ENCODE results near the gene NUP42. TPM values are rescaled to one million over a fixed set of nuclear protein-coding genes. Genes with fewer than 3 reads are reported as not detected.
"Not testable (repeated sequence)": the region's sequence is repeated elsewhere in the genome, so short reads cannot be mapped to it uniquely, and the experiment has no call there.

The NUP42 gene
- polyA plus RNA-seq, 1 donor (not counting 4 experiments of a cell fraction or from before 2014, with no cell fraction given), result 34.2 TPM

DNA sequence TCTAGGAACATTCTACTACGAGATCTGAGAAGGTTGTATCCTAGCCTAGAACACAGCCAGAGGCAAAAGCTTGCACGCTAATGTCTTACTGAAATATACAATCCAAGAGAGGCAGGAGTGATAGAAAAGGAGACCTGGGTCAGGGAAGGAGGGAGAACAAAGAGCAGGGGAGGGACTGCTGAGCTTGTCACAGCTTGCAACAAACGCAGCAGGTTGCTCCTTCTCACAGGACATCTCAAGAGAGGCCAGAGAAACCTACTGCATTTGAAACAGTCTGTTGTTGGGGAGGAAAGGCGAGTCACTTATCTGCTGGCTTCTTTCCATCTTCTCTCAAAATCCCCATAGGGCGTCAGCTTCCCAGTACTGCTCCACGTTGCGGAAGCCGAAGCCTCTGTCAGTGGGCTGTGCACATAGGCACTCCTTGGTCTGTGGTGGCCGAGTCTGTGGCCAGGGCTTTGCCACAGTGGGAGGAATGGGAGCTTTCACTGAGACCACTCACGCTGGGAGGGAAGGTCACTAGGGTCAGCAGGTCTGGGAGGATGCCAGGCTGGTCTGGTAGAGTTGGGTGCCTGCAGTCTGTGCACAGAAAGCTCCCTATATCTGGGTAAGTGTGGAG is 39.0 kb downstream of the NUP42 start:
- H3K9me1 ChIP-seq (ENCODE audit: control insufficient read depth, extremely low read depth, insufficient read depth, low read length), result no peaks in the 10 kb centered on the region
- H2AFZ ChIP-seq (ENCODE audit: control insufficient read depth, low read length), result peak overlapping the region; percentile 51
- TF ChIP-seq, protein P1, sequence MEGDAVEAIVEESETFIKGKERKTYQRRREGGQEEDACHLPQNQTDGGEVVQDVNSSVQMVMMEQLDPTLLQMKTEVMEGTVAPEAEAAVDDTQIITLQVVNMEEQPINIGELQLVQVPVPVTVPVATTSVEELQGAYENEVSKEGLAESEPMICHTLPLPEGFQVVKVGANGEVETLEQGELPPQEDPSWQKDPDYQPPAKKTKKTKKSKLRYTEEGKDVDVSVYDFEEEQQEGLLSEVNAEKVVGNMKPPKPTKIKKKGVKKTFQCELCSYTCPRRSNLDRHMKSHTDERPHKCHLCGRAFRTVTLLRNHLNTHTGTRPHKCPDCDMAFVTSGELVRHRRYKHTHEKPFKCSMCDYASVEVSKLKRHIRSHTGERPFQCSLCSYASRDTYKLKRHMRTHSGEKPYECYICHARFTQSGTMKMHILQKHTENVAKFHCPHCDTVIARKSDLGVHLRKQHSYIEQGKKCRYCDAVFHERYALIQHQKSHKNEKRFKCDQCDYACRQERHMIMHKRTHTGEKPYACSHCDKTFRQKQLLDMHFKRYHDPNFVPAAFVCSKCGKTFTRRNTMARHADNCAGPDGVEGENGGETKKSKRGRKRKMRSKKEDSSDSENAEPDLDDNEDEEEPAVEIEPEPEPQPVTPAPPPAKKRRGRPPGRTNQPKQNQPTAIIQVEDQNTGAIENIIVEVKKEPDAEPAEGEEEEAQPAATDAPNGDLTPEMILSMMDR (optimal IDR thresholded peaks at IDR 0.05 in 1 of 3, IDR thresholded peaks at IDR 0.05 in 1 of 3, conservative IDR thresholded peaks at IDR 0.05 in 1 of 3; ENCODE audit: extremely low read depth in 1 of 3, insufficient read depth in 2 of 3, low read length in 3 of 3), result no peak
- no peaks in the 10 kb centered on the region for H3K79me2 ChIP-seq (ENCODE audit: control insufficient read depth, insufficient read depth, low read length)
- H3K4me3 ChIP-seq (ENCODE audit: control insufficient read depth in 2 of 3, extremely low read depth in 1 of 3, insufficient read depth in 2 of 3, low read depth in 1 of 3, low read length in 3 of 3), result no peak overlapping the region
- dilution Hi-C loops (cut with MboI; ENCODE audit: extremely low pct_ligation_motif_present, low sequenced_read_pairs), result no loop called here
- H3K4me2 ChIP-seq (ENCODE audit: control insufficient read depth, extremely low read depth, insufficient read depth, low read depth, low read length), result peak overlapping the region; percentile 23
- no peaks in the 10 kb centered on the region for H3K9me3 ChIP-seq (ENCODE audit: control insufficient read depth, low read depth, low read length)
- no peaks in the 10 kb centered on the region for H4K20me1 ChIP-seq (ENCODE audit: control insufficient read depth, extremely low read depth, insufficient read depth, low read length)
- no peak for DNase-seq (ENCODE audit: low read depth, low spot score)
- peaks cover 6% of the 10 kb centered on the region for H3K4me1 ChIP-seq (ENCODE audit: control insufficient read depth, extremely low read depth, insufficient read depth, low read length)
- H3K9ac ChIP-seq (ENCODE audit: control insufficient read depth, extremely low read depth, insufficient read depth, low read length), result no peak overlapping the region
- no peaks in the 10 kb centered on the region for H3K36me3 ChIP-seq (ENCODE audit: control insufficient read depth in 2 of 2, extremely low read depth in 1 of 2, insufficient read depth in 2 of 2, low read length in 2 of 2)
- H3K27ac ChIP-seq (ENCODE audit: control insufficient read depth, insufficient read depth, low read length), result no peak overlapping the region
- FAIRE-seq, result peak; percentile 13
- no peaks in the 10 kb centered on the region for H3K27me3 ChIP-seq (ENCODE audit: control insufficient read depth, extremely low read depth, insufficient read depth, low read length)

DNA sequence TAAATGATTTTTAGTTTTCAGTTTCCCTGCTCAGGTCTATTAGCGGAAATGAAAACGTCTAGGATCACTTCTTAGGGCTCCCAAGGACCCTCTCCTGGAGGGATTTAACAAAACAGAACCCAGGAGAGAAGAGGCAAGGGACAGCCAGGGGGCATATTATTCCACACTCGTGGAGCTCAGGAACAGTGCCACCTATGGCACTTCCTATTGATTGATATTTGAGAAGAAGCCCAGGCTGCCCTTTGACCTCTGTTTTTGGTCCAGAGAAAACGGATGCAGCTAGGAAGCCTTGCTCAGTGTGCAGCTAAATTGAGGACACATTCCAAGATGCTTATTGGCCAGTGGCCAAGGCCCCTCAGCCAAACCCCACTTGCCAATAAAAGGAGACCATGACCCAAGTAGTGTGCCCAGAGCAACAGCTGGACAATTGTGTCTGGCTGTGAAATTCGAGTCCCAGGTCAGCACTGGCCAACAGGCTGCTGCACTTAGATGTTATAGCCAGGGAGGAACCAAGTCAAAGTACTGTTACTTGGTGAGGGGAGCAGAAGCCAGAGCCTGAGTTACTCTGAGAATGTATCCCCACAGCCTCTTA is 40.7 kb downstream of the NUP42 start:
- Histone ChIP-seq H3K4me3 (ENCODE audit: control insufficient read depth in 2 of 3, extremely low read depth in 1 of 3, insufficient read depth in 2 of 3, low read depth in 1 of 3, low read length in 3 of 3) (no peak overlapping the region), H3K27me3 (ENCODE audit: control insufficient read depth, extremely low read depth, insufficient read depth, low read length) (no peaks in the 10 kb centered on the region), H3K4me2 (ENCODE audit: control insufficient read depth, extremely low read depth, insufficient read depth, low read depth, low read length) (no peak overlapping the region), H4K20me1 (ENCODE audit: control insufficient read depth, extremely low read depth, insufficient read depth, low read length) (no peaks in the 10 kb centered on the region), H3K27ac (ENCODE audit: control insufficient read depth, insufficient read depth, low read length) (no peak overlapping the region), H3K9ac (ENCODE audit: control insufficient read depth, extremely low read depth, insufficient read depth, low read length) (no peak overlapping the region), H3K36me3 (ENCODE audit: control insufficient read depth in 2 of 2, extremely low read depth in 1 of 2, insufficient read depth in 2 of 2, low read length in 2 of 2) (no peaks in the 10 kb centered on the region), H2AFZ (ENCODE audit: control insufficient read depth, low read length) (no peak overlapping the region), H3K79me2 (ENCODE audit: control insufficient read depth, insufficient read depth, low read length) (no peaks in the 10 kb centered on the region), H3K4me1 (ENCODE audit: control insufficient read depth, extremely low read depth, insufficient read depth, low read length) (peaks cover 6% of the 10 kb centered on the region), H3K9me3 (ENCODE audit: control insufficient read depth, low read depth, low read length) (no peaks in the 10 kb centered on the region), H3K9me1 (ENCODE audit: control insufficient read depth, extremely low read depth, insufficient read depth, low read length) (no peaks in the 10 kb centered on the region)
- dilution Hi-C loops (cut with MboI; ENCODE audit: extremely low pct_ligation_motif_present, low sequenced_read_pairs), result no loop called here
- no peak for FAIRE-seq
- DNase-seq (ENCODE audit: low read depth, low spot score), result no peak
- TF ChIP-seq EZH2 (IDR thresholded peaks at IDR 0.05; ENCODE audit: low read length), result no peak
- TF ChIP-seq, protein P1 (optimal IDR thresholded peaks at IDR 0.05 in 1 of 3, IDR thresholded peaks at IDR 0.05 in 1 of 3, conservative IDR thresholded peaks at IDR 0.05 in 1 of 3; ENCODE audit: extremely low read depth in 1 of 3, insufficient read depth in 2 of 3, low read length in 3 of 3), result no peak

DNA sequence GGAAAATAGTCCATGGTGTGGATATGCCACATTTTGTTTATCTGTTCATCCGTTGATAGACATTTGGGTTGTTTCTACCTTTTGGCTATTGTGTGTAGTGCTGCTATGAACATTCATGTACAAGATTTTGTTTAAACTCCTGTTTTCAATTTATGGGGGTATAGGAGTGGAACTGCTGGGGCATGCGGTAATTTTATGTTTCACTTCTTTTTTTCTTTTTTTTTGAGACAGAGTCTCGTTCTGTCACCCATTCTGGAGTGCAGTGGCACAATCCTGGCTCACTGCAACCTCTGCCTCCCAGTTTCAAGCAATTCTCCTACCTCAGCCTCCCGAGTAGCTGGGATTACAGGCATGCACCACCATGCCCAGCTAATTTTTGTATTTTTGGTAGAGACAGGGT is 42.5 kb downstream of the NUP42 start:
- H3K4me3 ChIP-seq (ENCODE audit: control insufficient read depth in 2 of 3, extremely low read depth in 1 of 3, insufficient read depth in 2 of 3, low read depth in 1 of 3, low read length in 3 of 3); H3K79me2 ChIP-seq (ENCODE audit: control insufficient read depth, insufficient read depth, low read length); H4K20me1 ChIP-seq (ENCODE audit: control insufficient read depth, extremely low read depth, insufficient read depth, low read length); H3K9me1 ChIP-seq (ENCODE audit: control insufficient read depth, extremely low read depth, insufficient read depth, low read length); H3K4me2 ChIP-seq (ENCODE audit: control insufficient read depth, extremely low read depth, insufficient read depth, low read depth, low read length); DNase-seq (ENCODE audit: low read depth, low spot score); H3K9me3 ChIP-seq (ENCODE audit: control insufficient read depth, low read depth, low read length); H2AFZ ChIP-seq (ENCODE audit: control insufficient read depth, low read length); H3K27me3 ChIP-seq (ENCODE audit: control insufficient read depth, extremely low read depth, insufficient read depth, low read length); H3K4me1 ChIP-seq (ENCODE audit: control insufficient read depth, extremely low read depth, insufficient read depth, low read length); H3K9ac ChIP-seq (ENCODE audit: control insufficient read depth, extremely low read depth, insufficient read depth, low read length); H3K27ac ChIP-seq (ENCODE audit: control insufficient read depth, insufficient read depth, low read length); FAIRE-seq; dilution Hi-C loops (cut with MboI; ENCODE audit: extremely low pct_ligation_motif_present, low sequenced_read_pairs); H3K36me3 ChIP-seq (ENCODE audit: control insufficient read depth in 2 of 2, extremely low read depth in 1 of 2, insufficient read depth in 2 of 2, low read length in 2 of 2): not testable (repeated sequence)

All from keratinocyte (primary cell).